PC-3 (cell line): ENCODE data around the gene GDF15.

Experiments used
- CTCF ChIP-seq: fragments of 300-600 bp; sonication (generic); conservative IDR thresholded peaks from 2 replicates; pipeline ENCODE4 v1.5.1; 2017; ENCODE audit warnings: antibody characterized with exemption, low read depth, mild to moderate bottlenecking, low read length
- EZH2 ChIP-seq: fragments of 300-600 bp; sonication (generic); IDR thresholded peaks from one replicate; pipeline ENCODE4 v1.6.1; 2017; ENCODE audit warnings: antibody characterized with exemption, mild to moderate bottlenecking, low read length; ENCODE audit not compliant: unreplicated experiment
- EZH2phosphoT487 ChIP-seq: fragments of 300-600 bp; sonication (generic); IDR thresholded peaks from 2 replicates; pipeline ENCODE4 v1.6.1; 2018; ENCODE audit warnings: mild to moderate bottlenecking, antibody characterized with exemption, low read length, borderline replicate concordance

- TF ChIP-seq CTCF (no peak), EZH2 (no peak), EZH2phosphoT487 (no peak)
These were observed 22.9 kb upstream of the GDF15 start for GRCh38 chr19:18362934-18363542.
